ENCODE results near the gene DCAF8L2. TPM values are rescaled to one million over a fixed set of nuclear protein-coding genes. Genes with fewer than 3 reads are reported as not detected.

The DCAF8L2 gene
- total and polyA plus RNA-seq, 2 experiments from 2014 or later = not detected

DNA sequence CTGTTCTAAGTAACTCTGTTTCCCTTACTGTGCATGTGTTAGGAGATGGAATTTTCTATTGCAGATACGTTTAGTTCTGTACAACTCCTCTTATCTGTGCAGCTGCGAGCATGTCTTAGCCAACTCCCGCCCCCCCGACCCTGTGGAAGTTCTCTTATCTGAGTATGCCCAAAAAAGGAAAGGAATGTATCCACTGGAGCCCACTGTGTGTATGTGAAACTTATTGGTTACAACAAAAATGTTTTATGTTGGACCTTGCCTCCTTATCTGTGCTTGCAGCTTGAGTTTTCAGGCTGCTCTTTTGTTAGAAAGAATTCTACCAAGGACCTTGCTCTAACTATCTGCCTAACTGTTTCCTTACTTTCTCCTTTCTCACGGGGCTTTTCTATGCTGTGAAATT is 24.2 kb upstream of the DCAF8L2 start:
- H3K27ac ChIP-seq = no peak overlapping the region
- TF ChIP-seq EZH2phosphoT487 (IDR thresholded peaks at IDR 0.05; ENCODE audit: insufficient read depth, low read depth) = no peak
- no peak for TF ChIP-seq EZH2 (IDR thresholded peaks at IDR 0.05; ENCODE audit: insufficient read depth, poor library complexity, severe bottlenecking)
- no peak overlapping the region for H2AFZ ChIP-seq
- no peak overlapping the region for H3K4me2 ChIP-seq (ENCODE audit: unreplicated experiment)
- no peaks in the 10 kb centered on the region for H3K36me3 ChIP-seq (ENCODE audit: low read depth)
- H3K79me2 ChIP-seq (ENCODE audit: insufficient read depth) = no peaks in the 10 kb centered on the region
- no peaks in the 10 kb centered on the region for H3K9me2 ChIP-seq (ENCODE audit: insufficient read depth)
- H3F3A ChIP-seq (ENCODE audit: insufficient read depth) = no peaks in the 10 kb centered on the region
- in situ Hi-C loops (cut with MboI) = no loop called here
- no peak overlapping the region for H3K9ac ChIP-seq
- H4K20me1 ChIP-seq (ENCODE audit: insufficient read depth) = no peaks in the 10 kb centered on the region
- no peaks in the 10 kb centered on the region for H3K9me3 ChIP-seq (ENCODE audit: low read depth)
- H3K27me3 ChIP-seq (replicated peaks; ENCODE audit: insufficient read depth) = no peaks in the 10 kb centered on the region
- no peak overlapping the region for H3K4me3 ChIP-seq
- H3K4me1 ChIP-seq (ENCODE audit: insufficient read depth) = no peaks in the 10 kb centered on the region
- no peak for DNase-seq
- WGBS, 2 experiments (ENCODE audit: low coverage in 1 of 2, low lambda C conversion rate in 2 of 2, missing lambda C conversion rate in 2 of 2) = 19 to 39% methylated on average over 3 to 5 of the region's 5 CpGs

DNA sequence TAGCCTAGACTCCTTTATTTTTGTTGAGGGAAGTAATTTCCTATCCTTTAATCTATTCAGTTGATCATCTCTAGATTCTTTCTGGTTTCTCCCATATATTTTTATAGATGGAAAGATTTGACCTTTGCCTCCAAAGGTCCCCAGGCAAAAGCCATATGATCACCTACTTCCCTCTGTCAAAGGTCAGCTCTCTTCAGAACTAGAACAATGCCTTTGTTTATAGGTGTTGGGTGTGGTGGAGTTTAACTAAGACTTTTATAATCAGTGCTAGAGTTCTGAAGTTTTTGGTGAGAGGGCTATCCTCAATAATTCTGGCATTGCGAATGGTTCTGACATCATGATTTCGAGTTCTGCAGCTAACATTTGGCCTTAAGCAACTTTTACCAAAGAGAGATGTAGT is 19.0 kb upstream of the DCAF8L2 start:
- H3K4me2 ChIP-seq (ENCODE audit: unreplicated experiment) = no peak overlapping the region
- H3K9me2 ChIP-seq (ENCODE audit: insufficient read depth) = no peaks in the 10 kb centered on the region
- no peak for DNase-seq
- in situ Hi-C loops (cut with MboI) = no loop called here
- H3K27ac ChIP-seq = no peak overlapping the region
- H3K36me3 ChIP-seq (ENCODE audit: low read depth) = no peaks in the 10 kb centered on the region
- WGBS, 2 experiments (ENCODE audit: low coverage in 1 of 2, low lambda C conversion rate in 2 of 2, missing lambda C conversion rate in 2 of 2) = 10 to 28% methylated on average over 2 of the region's 2 CpGs
- H3F3A ChIP-seq (ENCODE audit: insufficient read depth) = no peaks in the 10 kb centered on the region
- H3K9me3 ChIP-seq (ENCODE audit: low read depth) = no peaks in the 10 kb centered on the region
- H3K9ac ChIP-seq = no peak overlapping the region
- H3K27me3 ChIP-seq (replicated peaks; ENCODE audit: insufficient read depth) = no peaks in the 10 kb centered on the region
- H4K20me1 ChIP-seq (ENCODE audit: insufficient read depth) = no peaks in the 10 kb centered on the region
- H3K4me3 ChIP-seq = no peak overlapping the region
- no peaks in the 10 kb centered on the region for H3K79me2 ChIP-seq (ENCODE audit: insufficient read depth)
- H2AFZ ChIP-seq = no peak overlapping the region
- H3K4me1 ChIP-seq (ENCODE audit: insufficient read depth) = no peaks in the 10 kb centered on the region
- no peak for TF ChIP-seq EZH2phosphoT487 (IDR thresholded peaks at IDR 0.05; ENCODE audit: insufficient read depth, low read depth)
- TF ChIP-seq EZH2 (IDR thresholded peaks at IDR 0.05; ENCODE audit: insufficient read depth, poor library complexity, severe bottlenecking) = no peak

DNA sequence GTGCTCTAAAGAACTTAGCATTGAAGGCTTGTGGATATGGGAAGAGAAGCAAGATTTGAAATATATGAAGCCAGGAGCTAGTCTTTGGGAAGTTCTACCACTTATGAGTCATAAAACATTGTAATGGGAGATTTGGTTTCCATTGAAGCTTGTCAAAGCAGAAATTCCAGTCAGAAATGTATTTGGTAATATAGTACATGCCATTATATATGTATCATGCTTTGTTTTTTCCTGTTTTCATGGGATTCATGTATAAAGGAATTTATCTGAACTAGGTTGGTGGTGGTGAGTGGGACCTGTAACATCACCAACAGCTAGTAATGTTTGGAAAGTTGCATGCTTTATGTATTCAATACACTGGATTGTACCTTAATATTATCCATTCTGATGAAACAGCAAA is 14.6 kb upstream of the DCAF8L2 start:
- H3K4me3 ChIP-seq = no peak overlapping the region
- H3K27ac ChIP-seq = no peak overlapping the region
- H3K9me3 ChIP-seq (ENCODE audit: low read depth) = no peaks in the 10 kb centered on the region
- H3K9ac ChIP-seq = no peak overlapping the region
- in situ Hi-C loops (cut with MboI) = no loop called here
- no peaks in the 10 kb centered on the region for H4K20me1 ChIP-seq (ENCODE audit: insufficient read depth)
- H3K27me3 ChIP-seq (replicated peaks; ENCODE audit: insufficient read depth) = no peaks in the 10 kb centered on the region
- H3K79me2 ChIP-seq (ENCODE audit: insufficient read depth) = no peaks in the 10 kb centered on the region
- no peak overlapping the region for H3K4me2 ChIP-seq (ENCODE audit: unreplicated experiment)
- H2AFZ ChIP-seq = no peak overlapping the region
- TF ChIP-seq EZH2phosphoT487 (IDR thresholded peaks at IDR 0.05; ENCODE audit: insufficient read depth, low read depth) = no peak
- H3K4me1 ChIP-seq (ENCODE audit: insufficient read depth) = no peaks in the 10 kb centered on the region
- no peak for DNase-seq
- H3K9me2 ChIP-seq (ENCODE audit: insufficient read depth) = no peaks in the 10 kb centered on the region
- H3K36me3 ChIP-seq (ENCODE audit: low read depth) = no peaks in the 10 kb centered on the region
- H3F3A ChIP-seq (ENCODE audit: insufficient read depth) = no peaks in the 10 kb centered on the region

DNA sequence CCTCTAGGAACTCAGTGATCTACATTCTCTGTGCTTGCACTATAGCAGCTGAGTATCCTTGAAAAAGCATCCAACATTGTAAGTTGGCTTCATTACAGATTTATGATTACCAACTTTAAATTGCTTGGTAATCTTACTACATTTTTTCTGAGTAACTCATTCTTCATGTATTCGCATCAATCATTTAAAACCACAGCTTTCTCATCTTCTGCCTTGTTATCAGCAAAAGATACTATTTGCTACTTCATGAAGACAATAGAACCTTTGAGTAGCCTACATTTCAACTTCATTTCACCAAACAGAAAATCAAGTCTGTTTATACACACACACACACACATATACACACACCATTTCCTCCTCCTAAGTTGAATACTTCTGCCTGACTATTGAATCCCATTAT is 6.2 kb upstream of the DCAF8L2 start:
- no peak overlapping the region for H2AFZ ChIP-seq
- WGBS, 2 experiments (ENCODE audit: low coverage in 1 of 2, low lambda C conversion rate in 2 of 2, missing lambda C conversion rate in 2 of 2) = 61 to 78% methylated on average over 1 of the region's 1 CpG
- no peaks in the 10 kb centered on the region for H3K9me3 ChIP-seq (ENCODE audit: low read depth)

DNA sequence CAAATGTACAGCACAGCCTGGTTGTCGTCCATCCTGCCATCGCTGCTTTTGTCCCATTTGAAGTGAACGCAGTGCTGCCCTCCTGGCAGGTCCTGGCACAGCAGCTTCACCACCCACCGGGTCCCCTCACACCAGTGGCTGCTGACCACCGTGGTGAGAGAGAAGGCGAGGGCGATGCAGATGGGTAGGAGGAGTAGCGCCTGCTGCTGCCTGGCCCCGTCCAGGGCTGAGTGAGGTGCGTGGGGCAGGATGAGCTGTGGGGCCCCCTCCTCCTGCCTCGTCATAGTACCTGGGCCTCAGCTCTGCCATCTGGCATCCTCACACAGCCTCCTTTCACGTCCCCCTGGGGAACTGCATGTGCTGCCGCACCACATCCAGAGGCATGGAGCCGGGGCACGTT is 1.8 kb downstream of the DCAF8L2 start:
- no peaks in the 10 kb centered on the region for H3F3A ChIP-seq (ENCODE audit: insufficient read depth)
- no peaks in the 10 kb centered on the region for H3K4me1 ChIP-seq (ENCODE audit: insufficient read depth)
- no peaks in the 10 kb centered on the region for H3K9me2 ChIP-seq (ENCODE audit: insufficient read depth)
- no peak overlapping the region for H3K27ac ChIP-seq
- H3K36me3 ChIP-seq (ENCODE audit: low read depth) = no peaks in the 10 kb centered on the region
- no peaks in the 10 kb centered on the region for H3K79me2 ChIP-seq (ENCODE audit: insufficient read depth)
- no peak overlapping the region for H3K4me3 ChIP-seq
- H4K20me1 ChIP-seq (ENCODE audit: insufficient read depth) = no peaks in the 10 kb centered on the region
- no peak for DNase-seq
- TF ChIP-seq EZH2 (IDR thresholded peaks at IDR 0.05; ENCODE audit: insufficient read depth, poor library complexity, severe bottlenecking) (no peak), EZH2phosphoT487 (IDR thresholded peaks at IDR 0.05; ENCODE audit: insufficient read depth, low read depth) (no peak)
- 29 to 36% methylated on average over 8 to 11 of the region's 15 CpGs for WGBS, 2 experiments (ENCODE audit: low coverage in 1 of 2, low lambda C conversion rate in 2 of 2, missing lambda C conversion rate in 2 of 2)
- in situ Hi-C loops (cut with MboI) = no loop called here
- H2AFZ ChIP-seq = no peak overlapping the region
- H3K9me3 ChIP-seq (ENCODE audit: low read depth) = no peaks in the 10 kb centered on the region
- H3K4me2 ChIP-seq (ENCODE audit: unreplicated experiment) = no peak overlapping the region
- H3K27me3 ChIP-seq (replicated peaks; ENCODE audit: insufficient read depth) = no peaks in the 10 kb centered on the region
- no peak overlapping the region for H3K9ac ChIP-seq

More for the DNA sequence above, 6.2 kb upstream of the DCAF8L2 start:
- in situ Hi-C loops (cut with MboI) = no loop called here
- no peaks in the 10 kb centered on the region for H3F3A ChIP-seq (ENCODE audit: insufficient read depth)
- no peaks in the 10 kb centered on the region for H3K4me1 ChIP-seq (ENCODE audit: insufficient read depth)
- no peaks in the 10 kb centered on the region for H3K27me3 ChIP-seq (replicated peaks; ENCODE audit: insufficient read depth)
- no peak overlapping the region for H3K4me2 ChIP-seq (ENCODE audit: unreplicated experiment)
- TF ChIP-seq EZH2 (IDR thresholded peaks at IDR 0.05; ENCODE audit: insufficient read depth, poor library complexity, severe bottlenecking) = no peak
- TF ChIP-seq EZH2phosphoT487 (IDR thresholded peaks at IDR 0.05; ENCODE audit: insufficient read depth, low read depth) = no peak
- no peak overlapping the region for H3K4me3 ChIP-seq
- no peaks in the 10 kb centered on the region for H4K20me1 ChIP-seq (ENCODE audit: insufficient read depth)
- no peak overlapping the region for H3K27ac ChIP-seq
- DNase-seq = no peak
- no peak overlapping the region for H3K9ac ChIP-seq
- H3K9me2 ChIP-seq (ENCODE audit: insufficient read depth) = no peaks in the 10 kb centered on the region
- H3K79me2 ChIP-seq (ENCODE audit: insufficient read depth) = no peaks in the 10 kb centered on the region
- no peaks in the 10 kb centered on the region for H3K36me3 ChIP-seq (ENCODE audit: low read depth)
